Mesendoderm (in vitro differentiated cells): ENCODE measurements around the gene ABCA12.

Source experiments
- DNase-seq: peaks from one replicate; pipeline ENCODE4 v3.0.0; 2013
- H2AK5ac ChIP-seq: 2 replicates; pipeline ENCODE4 v1.6.1; 2013; ENCODE audit warnings: low read length, inconsistent platforms
- H2BK120ac ChIP-seq: 2 replicates; pipeline ENCODE4 v1.6.1; 2013; ENCODE audit warnings: low read depth, mild to moderate bottlenecking, low read length, moderate library complexity, mixed read lengths
- H2BK15ac ChIP-seq: replicated peaks from 2 replicates; pipeline ENCODE4 v1.6.1; 2013; ENCODE audit warnings: low read depth, mild to moderate bottlenecking, moderate library complexity
- H2BK5ac ChIP-seq: 2 replicates; pipeline ENCODE4 v1.6.1; 2013; ENCODE audit warnings: low read length, inconsistent platforms
- H3K18ac ChIP-seq: 2 replicates; pipeline ENCODE4 v1.6.1; 2013; ENCODE audit warnings: mild to moderate bottlenecking, low read length, mixed read lengths
- H3K23ac ChIP-seq: one replicate; pipeline ENCODE4 v1.6.1; 2013; ENCODE audit warnings: low read length
- H3K27ac ChIP-seq: 2 replicates; pipeline ENCODE4 v1.5.1; 2013; ENCODE audit warnings: low read depth, mild to moderate bottlenecking, inconsistent platforms, low read length, moderate library complexity
- H3K27me3 ChIP-seq: 2 replicates; pipeline ENCODE4 v1.6.1; 2013; ENCODE audit warnings: low read length, control low read depth, mild to moderate bottlenecking, inconsistent platforms; ENCODE audit not compliant: insufficient read depth, poor library complexity
- H3K36me3 ChIP-seq: 2 replicates; pipeline ENCODE4 v1.6.1; 2013; ENCODE audit warnings: low read length, inconsistent platforms; ENCODE audit not compliant: control insufficient read depth, insufficient read depth
- H3K4ac ChIP-seq: one replicate; pipeline ENCODE4 v1.6.1; 2013; ENCODE audit warnings: low read depth, mild to moderate bottlenecking, low read length, moderate library complexity
- H3K4me1 ChIP-seq: 2 replicates; pipeline ENCODE4 v1.6.1; 2013; ENCODE audit warnings: low read depth, low read length, inconsistent platforms; ENCODE audit not compliant: control insufficient read depth
- H3K4me2 ChIP-seq: 2 replicates; pipeline ENCODE4 v1.6.1; 2013; ENCODE audit warnings: low read length
- H3K4me3 ChIP-seq: 2 replicates; pipeline ENCODE4 v1.5.1; 2013; ENCODE audit warnings: mild to moderate bottlenecking, low read length
- H3K56ac ChIP-seq: one replicate; pipeline ENCODE4 v1.6.1; 2013; ENCODE audit warnings: low read length
- H3K79me1 ChIP-seq: 2 replicates; pipeline ENCODE4 v1.6.1; 2013; ENCODE audit warnings: low read length, inconsistent platforms
- H3K79me2 ChIP-seq: 2 replicates; pipeline ENCODE4 v1.6.1; 2013; ENCODE audit warnings: mild to moderate bottlenecking, low read length; ENCODE audit not compliant: control insufficient read depth, insufficient read depth
- H3K9ac ChIP-seq: 2 replicates; pipeline ENCODE4 v1.6.1; 2013; ENCODE audit warnings: low read length, inconsistent platforms
- H4K5ac ChIP-seq: one replicate; pipeline ENCODE4 v1.6.1; 2013; ENCODE audit warnings: low read length
- H4K8ac ChIP-seq: one replicate; pipeline ENCODE4 v1.6.1; 2013; ENCODE audit warnings: low read depth, mild to moderate bottlenecking, control low read depth, low read length, moderate library complexity
- WGBS: extraction: QIAGEN DNeasy Blood & Tissue Kit; methylation state at CpG from one replicate; pipeline ENCODE4 v1.1.7; 2013; ENCODE audit warnings: low lambda C conversion rate, missing lambda C conversion rate; ENCODE audit not compliant: insufficient coverage; ENCODE audit errors: extremely low coverage; 5-methylcytosine and 5-hydroxymethylcytosine counted together

The ABCA12 gene

DNA sequence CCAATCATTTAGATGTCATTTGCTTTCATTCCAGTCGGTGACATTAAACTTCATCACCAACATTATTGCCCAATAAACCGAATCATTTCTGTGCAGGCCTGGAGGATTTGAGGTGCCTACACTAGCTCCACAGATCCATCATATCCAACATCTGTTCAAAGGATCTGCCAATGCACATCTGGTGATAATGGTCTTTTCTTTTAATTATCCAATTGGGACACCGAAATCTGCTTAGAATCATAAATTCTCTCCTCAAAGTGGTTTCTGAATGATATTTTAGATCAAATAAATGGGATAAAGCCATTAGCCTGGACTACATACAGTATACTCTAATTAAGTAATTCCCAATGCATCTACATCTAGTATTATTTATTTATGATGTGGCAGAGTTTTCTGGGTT lies 85.6 kb downstream of the ABCA12 start:
- H4K5ac ChIP-seq, result no peak overlapping the region
- no peak overlapping the region for H3K4me3 ChIP-seq
- H3K36me3 ChIP-seq, result no peaks in the 10 kb centered on the region
- H3K18ac ChIP-seq, result no peak overlapping the region
- no peak overlapping the region for H3K4me2 ChIP-seq
- H2BK5ac ChIP-seq, result no peak overlapping the region
- no peak overlapping the region for H2BK120ac ChIP-seq
- H3K4ac ChIP-seq, result no peak overlapping the region
- H3K27me3 ChIP-seq, result no peaks in the 10 kb centered on the region
- H3K27ac ChIP-seq, result no peak overlapping the region
- H3K56ac ChIP-seq, result no peak overlapping the region
- no peak overlapping the region for H3K23ac ChIP-seq
- no peak for DNase-seq
- H3K9ac ChIP-seq, result no peak overlapping the region
- no peaks in the 10 kb centered on the region for H3K79me1 ChIP-seq
- WGBS, result no CpG with 5 or more reads among the region's 3 CpGs
- no peaks in the 10 kb centered on the region for H3K79me2 ChIP-seq
- no peaks in the 10 kb centered on the region for H3K4me1 ChIP-seq
- H2AK5ac ChIP-seq, result no peak overlapping the region
- no peak overlapping the region for H2BK15ac ChIP-seq
- H4K8ac ChIP-seq, result no peak overlapping the region

DNA sequence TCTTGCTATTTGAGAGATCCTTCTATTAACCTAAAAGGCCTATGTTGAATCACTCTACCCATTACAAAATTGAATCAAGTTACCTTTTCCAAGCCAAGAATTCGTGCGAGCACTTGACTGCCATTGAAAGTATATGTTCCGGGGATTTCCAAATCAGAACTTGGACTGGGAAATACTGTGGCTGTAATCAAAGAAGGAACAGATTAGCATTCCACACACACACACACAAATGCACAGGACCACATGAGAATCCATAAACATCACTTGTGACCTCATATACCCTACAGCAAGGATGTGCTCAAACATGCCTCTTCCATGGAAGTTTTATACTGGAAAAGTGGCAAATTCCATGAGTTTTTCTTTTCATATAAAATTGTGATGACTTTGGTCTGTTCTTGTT lies 86.0 kb downstream of the ABCA12 start:
- Histone ChIP-seq H4K5ac (no peak overlapping the region), H2AK5ac (no peak overlapping the region), H3K4me3 (no peak overlapping the region), H2BK15ac (no peak overlapping the region), H3K4me1 (no peaks in the 10 kb centered on the region), H3K79me1 (no peaks in the 10 kb centered on the region), H4K8ac (no peak overlapping the region), H3K4me2 (no peak overlapping the region), H3K4ac (no peak overlapping the region), H3K27me3 (no peaks in the 10 kb centered on the region), H3K56ac (no peak overlapping the region), H3K36me3 (no peaks in the 10 kb centered on the region), H3K18ac (no peak overlapping the region), H3K27ac (no peak overlapping the region), H3K9ac (no peak overlapping the region), H3K79me2 (no peaks in the 10 kb centered on the region), H2BK120ac (no peak overlapping the region), H3K23ac (no peak overlapping the region), H2BK5ac (no peak overlapping the region)
- no peak for DNase-seq
- WGBS, result no CpG with 5 or more reads among the region's 3 CpGs

DNA sequence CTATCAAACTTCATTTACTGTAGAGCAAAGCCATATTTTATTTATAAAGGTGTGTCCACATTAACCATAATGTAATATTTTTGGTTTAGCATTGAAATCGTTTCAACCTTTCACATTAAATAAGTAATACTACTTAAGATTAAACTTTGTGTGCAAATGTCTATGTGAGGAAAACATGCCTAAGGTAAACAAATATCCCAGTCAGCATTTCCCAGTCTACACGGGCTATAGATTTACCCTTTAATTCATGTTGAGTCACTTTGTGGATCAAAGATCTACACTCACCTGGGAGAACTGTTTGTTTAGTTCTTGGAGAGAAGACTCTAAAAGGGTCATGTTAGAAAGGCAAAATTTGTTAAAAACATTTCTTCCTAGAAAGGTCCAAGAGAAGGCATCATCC lies 89.1 kb downstream of the ABCA12 start:
- Histone ChIP-seq H3K27me3 (no peaks in the 10 kb centered on the region), H3K23ac (no peak overlapping the region), H3K4ac (no peak overlapping the region), H2AK5ac (no peak overlapping the region), H3K9ac (no peak overlapping the region), H4K5ac (no peak overlapping the region), H3K56ac (no peak overlapping the region), H2BK15ac (no peak overlapping the region), H3K79me1 (no peaks in the 10 kb centered on the region), H3K4me2 (no peak overlapping the region), H3K27ac (no peak overlapping the region), H3K79me2 (no peaks in the 10 kb centered on the region), H4K8ac (no peak overlapping the region), H3K4me1 (no peaks in the 10 kb centered on the region), H3K4me3 (no peak overlapping the region), H3K18ac (no peak overlapping the region), H2BK5ac (no peak overlapping the region), H3K36me3 (no peaks in the 10 kb centered on the region), H2BK120ac (no peak overlapping the region)
- WGBS, result no CpG with 5 or more reads among the region's 2 CpGs
- DNase-seq, result no peak

DNA sequence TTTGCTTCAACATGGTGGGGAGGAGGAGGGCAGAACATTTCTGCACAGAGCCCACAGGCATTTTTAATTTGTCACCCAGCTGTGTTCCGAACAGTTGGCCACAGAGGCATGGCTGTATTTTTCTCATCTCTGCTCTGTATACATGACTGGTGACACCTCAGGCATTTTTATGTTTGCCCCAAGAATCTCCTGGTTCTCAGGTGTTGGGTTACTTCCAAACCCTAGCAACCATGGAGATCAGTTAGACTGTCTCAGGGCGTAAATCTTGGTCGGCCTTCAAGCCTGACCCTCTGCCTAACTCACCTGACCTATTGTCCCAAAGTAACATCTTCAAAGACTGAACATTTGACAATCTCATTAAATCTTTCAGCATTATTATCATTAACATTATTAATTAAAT lies 100.0 kb downstream of the ABCA12 start:
- H2BK120ac ChIP-seq, result no peak overlapping the region
- no peak overlapping the region for H3K9ac ChIP-seq
- no peak overlapping the region for H3K27ac ChIP-seq
- no peak for DNase-seq
- H2BK15ac ChIP-seq, result no peak overlapping the region
- no peaks in the 10 kb centered on the region for H3K4me1 ChIP-seq
- H2BK5ac ChIP-seq, result no peak overlapping the region
- no peak overlapping the region for H4K8ac ChIP-seq
- no peaks in the 10 kb centered on the region for H3K79me2 ChIP-seq
- H3K36me3 ChIP-seq, result no peaks in the 10 kb centered on the region
- H3K79me1 ChIP-seq, result no peaks in the 10 kb centered on the region
- no peak overlapping the region for H3K23ac ChIP-seq
- H2AK5ac ChIP-seq, result no peak overlapping the region
- no peak overlapping the region for H3K4me2 ChIP-seq
- no peak overlapping the region for H3K4me3 ChIP-seq
- H3K56ac ChIP-seq, result no peak overlapping the region
- no peak overlapping the region for H3K4ac ChIP-seq
- no peak overlapping the region for H4K5ac ChIP-seq
- WGBS, result no CpG with 5 or more reads among the region's 3 CpGs
- H3K18ac ChIP-seq, result no peak overlapping the region
- no peaks in the 10 kb centered on the region for H3K27me3 ChIP-seq

DNA sequence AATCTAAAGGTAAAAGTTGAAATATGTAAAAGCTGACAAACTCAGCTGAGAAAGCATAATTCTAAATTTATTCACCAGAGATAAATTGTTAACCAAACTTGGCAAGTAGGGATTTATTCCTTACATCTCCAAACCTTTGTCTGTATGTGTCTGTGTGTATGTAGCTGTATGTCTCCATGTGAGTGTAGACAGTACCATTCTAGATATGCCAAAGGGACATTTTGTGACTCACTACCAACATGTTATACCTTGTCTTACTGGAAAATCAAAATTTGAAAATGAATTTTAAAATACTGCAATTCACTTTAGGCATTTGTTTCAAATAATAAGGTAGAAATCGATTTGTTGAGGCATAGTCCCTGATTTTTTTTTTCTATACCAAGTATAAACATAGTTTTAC lies 102.1 kb downstream of the ABCA12 start:
- Histone ChIP-seq H2BK120ac (no peak overlapping the region), H4K8ac (no peak overlapping the region), H3K18ac (no peak overlapping the region), H3K79me2 (no peaks in the 10 kb centered on the region), H3K36me3 (no peaks in the 10 kb centered on the region), H3K23ac (no peak overlapping the region), H3K79me1 (no peaks in the 10 kb centered on the region), H3K4me3 (no peak overlapping the region), H3K27ac (no peak overlapping the region), H3K56ac (no peak overlapping the region), H3K4me2 (no peak overlapping the region), H3K9ac (no peak overlapping the region), H2BK15ac (no peak overlapping the region), H2BK5ac (no peak overlapping the region), H3K4ac (no peak overlapping the region), H3K27me3 (no peaks in the 10 kb centered on the region), H4K5ac (no peak overlapping the region), H3K4me1 (no peaks in the 10 kb centered on the region), H2AK5ac (no peak overlapping the region)
- WGBS, result no CpG with 5 or more reads among the region's 1 CpG
- DNase-seq, result no peak

DNA sequence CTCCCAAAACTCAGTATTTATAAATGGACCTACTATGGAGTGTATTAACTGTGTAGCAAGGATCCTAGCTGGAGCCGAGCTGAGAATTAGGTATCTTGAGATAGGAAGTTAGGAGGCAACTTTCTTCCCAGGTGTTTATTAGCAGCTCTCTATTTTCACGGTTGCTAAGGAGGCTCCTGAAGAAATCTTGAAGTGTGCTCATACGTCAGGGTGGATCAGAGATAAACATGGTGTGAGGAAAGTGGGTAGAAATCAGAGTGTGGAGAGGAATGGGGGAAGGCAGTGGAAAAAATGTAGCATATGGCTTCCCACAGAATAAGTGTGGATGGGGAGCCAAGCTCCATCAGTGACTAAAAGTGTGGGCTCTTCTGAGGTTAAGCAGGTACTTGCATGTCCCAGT lies 104.3 kb downstream of the ABCA12 start:
- H3K56ac ChIP-seq, result no peak overlapping the region
- no peaks in the 10 kb centered on the region for H3K4me1 ChIP-seq
- no peaks in the 10 kb centered on the region for H3K36me3 ChIP-seq
- H3K18ac ChIP-seq, result no peak overlapping the region
- H4K5ac ChIP-seq, result no peak overlapping the region
- H4K8ac ChIP-seq, result no peak overlapping the region
- no peak overlapping the region for H2BK15ac ChIP-seq
- H2AK5ac ChIP-seq, result no peak overlapping the region
- H3K4me3 ChIP-seq, result no peak overlapping the region
- H3K9ac ChIP-seq, result no peak overlapping the region
- no peak overlapping the region for H2BK5ac ChIP-seq
- no peak overlapping the region for H3K27ac ChIP-seq
- H3K4ac ChIP-seq, result no peak overlapping the region
- H3K4me2 ChIP-seq, result no peak overlapping the region
- H3K23ac ChIP-seq, result no peak overlapping the region
- H3K79me2 ChIP-seq, result no peaks in the 10 kb centered on the region
- H3K27me3 ChIP-seq, result no peaks in the 10 kb centered on the region
- WGBS, result no CpG with 5 or more reads among the region's 3 CpGs
- no peaks in the 10 kb centered on the region for H3K79me1 ChIP-seq
- H2BK120ac ChIP-seq, result no peak overlapping the region
- DNase-seq, result peak; percentile 28
